ENCODE measurements around the gene ECI1. TPM values are rescaled to one million over a fixed set of nuclear protein-coding genes. Genes with fewer than 3 reads are reported as not detected.
A peak's percentile ranks its signal among the peaks of the same experiment; 100 is the strongest.

Gene ECI1
- 35.5 and 36.5 TPM in 2 replicates for total RNA-seq

GRCh38 chr16:2251296-2252111, at the start of gene ECI1:
Gene ECI1, minus strand, starts transcription at chr16:2251587. Its CDS starts 21 bp downstream, at chr16:2251566.
- Mint-ChIP-seq H3K27ac (peak within 1 kb of the TSS; percentile 94), H3K9me3 (no peaks in the 10 kb centered on the region), H3K36me3 (ENCODE audit: low read depth) (peaks cover 26% of the 10 kb centered on the region), H3K4me1 (ENCODE audit: low read depth) (peaks cover 8% of the 10 kb centered on the region), H3K27me3 (ENCODE audit: insufficient read depth) (no peaks in the 10 kb centered on the region), H3K4me3 (peak within 1 kb of the TSS; percentile 91)
- intact Hi-C loops (cut with micrococcal nuclease) = loop anchor here (1.0 to 2.0 kb wide), 6 partner anchors 17 to 178 kb away; partner anchors contain the start of genes CCNF, E4F1, MLST8 and RNPS1
- peak; percentile 80 for DNase-seq (ENCODE audit: low spot score)

GRCh38 chr16:2299915-2300192, 48.5 kb upstream of the ECI1 start:
- Mint-ChIP-seq H3K9me3 (no peaks in the 10 kb centered on the region), H3K4me1 (ENCODE audit: low read depth) (no peaks in the 10 kb centered on the region)

GRCh38 chr16:2299121-2299914, 47.9 kb upstream of the ECI1 start:
- intact Hi-C loops (cut with micrococcal nuclease) = no loop called here
- no peak for DNase-seq (ENCODE audit: low spot score)
- H3K36me3 Mint-ChIP-seq (ENCODE audit: low read depth) = no peaks in the 10 kb centered on the region

More at GRCh38 chr16:2299915-2300192, 48.5 kb upstream of the ECI1 start:
- Mint-ChIP-seq H3K36me3 (ENCODE audit: low read depth) (no peaks in the 10 kb centered on the region), H3K27me3 (ENCODE audit: insufficient read depth) (no peaks in the 10 kb centered on the region), H3K4me3 (no peak overlapping the region), H3K27ac (no peak overlapping the region)
- DNase-seq (ENCODE audit: low spot score) = no peak
- intact Hi-C loops (cut with micrococcal nuclease) = no loop called here

GRCh38 chr16:2298621-2299020, 47.2 kb upstream of the ECI1 start:
- Mint-ChIP-seq H3K36me3 (ENCODE audit: low read depth) (no peaks in the 10 kb centered on the region), H3K27me3 (ENCODE audit: insufficient read depth) (no peaks in the 10 kb centered on the region), H3K4me3 (no peak overlapping the region), H3K27ac (no peak overlapping the region), H3K4me1 (ENCODE audit: low read depth) (no peaks in the 10 kb centered on the region), H3K9me3 (no peaks in the 10 kb centered on the region)
- intact Hi-C loops (cut with micrococcal nuclease) = no loop called here
- DNase-seq (ENCODE audit: low spot score) = no peak

More at GRCh38 chr16:2299121-2299914, 47.9 kb upstream of the ECI1 start:
- H3K27ac Mint-ChIP-seq = no peak overlapping the region
- no peak overlapping the region for H3K4me3 Mint-ChIP-seq
- H3K27me3 Mint-ChIP-seq (ENCODE audit: insufficient read depth) = no peaks in the 10 kb centered on the region
- no peaks in the 10 kb centered on the region for H3K4me1 Mint-ChIP-seq (ENCODE audit: low read depth)
- no peaks in the 10 kb centered on the region for H3K9me3 Mint-ChIP-seq

GRCh38 chr16:2297506-2297860, 46.1 kb upstream of the ECI1 start:
- intact Hi-C loops (cut with micrococcal nuclease) = no loop called here
- Mint-ChIP-seq H3K9me3 (no peaks in the 10 kb centered on the region), H3K36me3 (ENCODE audit: low read depth) (no peaks in the 10 kb centered on the region), H3K27ac (no peak overlapping the region), H3K27me3 (ENCODE audit: insufficient read depth) (no peaks in the 10 kb centered on the region), H3K4me1 (ENCODE audit: low read depth) (no peaks in the 10 kb centered on the region), H3K4me3 (no peak overlapping the region)
- DNase-seq (ENCODE audit: low spot score) = no peak

- Mint-ChIP-seq H3K36me3 (ENCODE audit: low read depth) (no peaks in the 10 kb centered on the region), H3K4me3 (no peak overlapping the region), H3K27ac (no peak overlapping the region), H3K4me1 (ENCODE audit: low read depth) (no peaks in the 10 kb centered on the region), H3K27me3 (ENCODE audit: insufficient read depth) (no peaks in the 10 kb centered on the region), H3K9me3 (no peaks in the 10 kb centered on the region)
- intact Hi-C loops (cut with micrococcal nuclease) = no loop called here
- DNase-seq (ENCODE audit: low spot score) = no peak
Observed at GRCh38 chr16:2296661-2297505, 45.5 kb upstream of the ECI1 start.

- Mint-ChIP-seq H3K4me3 (no peak overlapping the region), H3K9me3 (no peaks in the 10 kb centered on the region), H3K36me3 (ENCODE audit: low read depth) (no peaks in the 10 kb centered on the region), H3K4me1 (ENCODE audit: low read depth) (no peaks in the 10 kb centered on the region), H3K27ac (no peak overlapping the region), H3K27me3 (ENCODE audit: insufficient read depth) (no peaks in the 10 kb centered on the region)
- no peak for DNase-seq (ENCODE audit: low spot score)
- intact Hi-C loops (cut with micrococcal nuclease) = no loop called here
Observed at GRCh38 chr16:2295056-2295798, 43.8 kb upstream of the ECI1 start.

GRCh38 chr16:2292221-2292620, 40.8 kb upstream of the ECI1 start:
- Mint-ChIP-seq H3K9me3 (no peaks in the 10 kb centered on the region), H3K27me3 (ENCODE audit: insufficient read depth) (no peaks in the 10 kb centered on the region), H3K36me3 (ENCODE audit: low read depth) (no peaks in the 10 kb centered on the region), H3K27ac (no peak overlapping the region), H3K4me3 (no peak overlapping the region), H3K4me1 (ENCODE audit: low read depth) (no peaks in the 10 kb centered on the region)
- DNase-seq (ENCODE audit: low spot score) = no peak
- intact Hi-C loops (cut with micrococcal nuclease) = no loop called here

GRCh38 chr16:2289282-2289681, 37.9 kb upstream of the ECI1 start:
- Mint-ChIP-seq H3K36me3 (ENCODE audit: low read depth) (no peaks in the 10 kb centered on the region), H3K27ac (no peak overlapping the region), H3K4me1 (ENCODE audit: low read depth) (no peaks in the 10 kb centered on the region), H3K27me3 (ENCODE audit: insufficient read depth) (no peaks in the 10 kb centered on the region), H3K4me3 (no peak overlapping the region), H3K9me3 (no peaks in the 10 kb centered on the region)
- intact Hi-C loops (cut with micrococcal nuclease) = no loop called here
- DNase-seq (ENCODE audit: low spot score) = no peak

- Mint-ChIP-seq H3K4me3 (no peak overlapping the region), H3K27me3 (ENCODE audit: insufficient read depth) (no peaks in the 10 kb centered on the region), H3K4me1 (ENCODE audit: low read depth) (no peaks in the 10 kb centered on the region), H3K36me3 (ENCODE audit: low read depth) (no peaks in the 10 kb centered on the region), H3K9me3 (no peaks in the 10 kb centered on the region), H3K27ac (no peak overlapping the region)
- DNase-seq (ENCODE audit: low spot score) = no peak
- intact Hi-C loops (cut with micrococcal nuclease) = no loop called here
Observed at GRCh38 chr16:2288726-2289125, 37.3 kb upstream of the ECI1 start.

- no peak overlapping the region for H3K27ac Mint-ChIP-seq
- intact Hi-C loops (cut with micrococcal nuclease) = no loop called here
- no peaks in the 10 kb centered on the region for H3K27me3 Mint-ChIP-seq (ENCODE audit: insufficient read depth)
- no peak for DNase-seq (ENCODE audit: low spot score)
- peaks cover 2% of the 10 kb centered on the region for H3K36me3 Mint-ChIP-seq (ENCODE audit: low read depth)
- H3K4me1 Mint-ChIP-seq (ENCODE audit: low read depth) = no peaks in the 10 kb centered on the region
- no peaks in the 10 kb centered on the region for H3K9me3 Mint-ChIP-seq
- no peak overlapping the region for H3K4me3 Mint-ChIP-seq
Observed at GRCh38 chr16:2287916-2288547, 36.6 kb upstream of the ECI1 start.

- no peaks in the 10 kb centered on the region for H3K9me3 Mint-ChIP-seq
- no peaks in the 10 kb centered on the region for H3K27me3 Mint-ChIP-seq (ENCODE audit: insufficient read depth)
- intact Hi-C loops (cut with micrococcal nuclease) = no loop called here
- H3K36me3 Mint-ChIP-seq (ENCODE audit: low read depth) = peaks cover 2% of the 10 kb centered on the region
- no peak for DNase-seq (ENCODE audit: low spot score)
- H3K4me1 Mint-ChIP-seq (ENCODE audit: low read depth) = no peaks in the 10 kb centered on the region
- H3K4me3 Mint-ChIP-seq = no peak overlapping the region
- H3K27ac Mint-ChIP-seq = no peak overlapping the region
Observed at GRCh38 chr16:2286550-2286949, 35.2 kb upstream of the ECI1 start.
